ENCODE results near the gene CTAGE9. TPM values are rescaled to one million over a fixed set of nuclear protein-coding genes. Genes with fewer than 3 reads are reported as not detected.

Gene CTAGE9
- total RNA-seq, 5 donors from 2014 or later (not counting 1 experiment from before 2014, with no cell fraction given): not detected

DNA sequence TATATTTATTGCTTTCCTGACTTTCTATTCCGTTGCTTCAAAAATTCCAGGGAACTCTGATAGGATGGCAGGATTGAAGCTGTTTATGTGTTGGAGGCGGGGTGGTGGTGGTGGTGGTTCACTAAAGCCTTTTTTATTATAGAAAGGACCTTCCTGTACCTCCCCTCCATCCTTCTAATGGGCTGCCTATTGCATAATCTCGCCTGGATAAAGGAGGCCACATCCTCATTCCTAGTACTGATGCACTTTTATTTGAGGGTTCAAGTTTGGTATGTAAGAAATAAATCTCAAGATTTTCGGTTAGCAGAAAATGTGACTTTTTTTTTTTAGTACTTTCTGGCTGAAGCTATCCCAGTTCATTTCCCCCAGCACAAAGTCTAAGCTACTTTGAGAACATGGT lies 18.7 kb upstream of the CTAGE9 start:
- no peaks in the 10 kb centered on the region for H3K4me1 Mint-ChIP-seq
- ATAC-seq (replicated peaks in 1 of 4): no peak
- POLR2A ChIA-PET: no interaction called here

DNA sequence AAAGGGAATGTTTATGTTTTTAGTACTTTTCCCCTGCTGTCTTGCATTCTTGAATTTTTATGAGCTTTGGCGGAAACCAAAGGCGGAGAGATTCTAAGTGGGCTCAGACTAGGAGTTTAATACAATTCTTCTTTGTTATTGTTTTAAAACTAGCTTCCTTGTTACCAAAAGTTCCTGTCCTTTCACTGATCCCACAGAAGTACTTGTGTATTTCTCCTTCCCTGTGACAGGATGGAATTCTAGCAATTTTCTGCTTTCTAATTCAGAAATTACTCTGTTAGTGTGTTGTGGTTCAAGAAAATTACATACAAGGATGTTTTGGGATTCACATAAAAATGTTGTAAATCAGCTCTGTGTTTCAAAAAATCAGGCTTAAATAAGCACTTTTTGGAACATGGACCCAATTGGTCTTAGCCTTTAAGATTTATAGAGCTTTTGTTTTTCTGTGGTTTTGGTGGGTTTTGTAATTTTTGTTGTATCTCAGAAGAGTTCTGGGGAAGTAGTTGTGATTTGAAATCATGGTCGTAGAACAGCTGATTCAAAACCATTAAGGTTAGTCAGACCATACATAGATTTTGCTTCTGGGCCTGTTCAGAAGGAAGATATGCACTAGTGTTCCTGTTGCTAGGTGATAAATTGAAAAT lies 17.6 kb upstream of the CTAGE9 start:
- Histone ChIP-seq H3K4me1 (ENCODE audit: control insufficient read depth in 1 of 2, extremely low read depth in 1 of 2, insufficient read depth in 2 of 2, low read length in 2 of 2) (no peaks in the 10 kb centered on the region), H3K27me3 (replicated peaks in 1 of 2; ENCODE audit: control insufficient read depth in 2 of 2, extremely low read depth in 1 of 2, insufficient read depth in 2 of 2, low read length in 1 of 2) (no peaks in the 10 kb centered on the region), H3K36me3 (ENCODE audit: control insufficient read depth in 2 of 2, extremely low read depth in 1 of 2, insufficient read depth in 1 of 2, low read length in 1 of 2) (no peaks in the 10 kb centered on the region), H3K27ac (ENCODE audit: low read length) (no peak overlapping the region), H3K9me3 (no peaks in the 10 kb centered on the region), H3K4me3 (ENCODE audit: control insufficient read depth in 1 of 2, extremely low read depth in 1 of 2, low read length in 1 of 2) (no peak overlapping the region)
- H3K4me3 Mint-ChIP-seq: no peak overlapping the region
- ATAC-seq (replicated peaks in 1 of 4): no peak
- H3K9me3 Mint-ChIP-seq: no peaks in the 10 kb centered on the region
- no peaks in the 10 kb centered on the region for H3K4me1 Mint-ChIP-seq
- peaks cover 6% of the 10 kb centered on the region for H3K36me3 Mint-ChIP-seq
- DNase-seq: no peak
- H3K27ac Mint-ChIP-seq: no peak overlapping the region
- POLR2A ChIA-PET: no interaction called here
- no peaks in the 10 kb centered on the region for H3K27me3 Mint-ChIP-seq
- 0% methylated on average over 1 of the region's 3 CpGs for WGBS (ENCODE audit: insufficient coverage)
- CTCF ChIA-PET: no interaction called here

More for the DNA sequence above, 18.7 kb upstream of the CTAGE9 start:
- Histone ChIP-seq H3K9me3 (no peaks in the 10 kb centered on the region), H3K36me3 (ENCODE audit: control insufficient read depth in 2 of 2, extremely low read depth in 1 of 2, insufficient read depth in 1 of 2, low read length in 1 of 2) (no peaks in the 10 kb centered on the region), H3K4me3 (ENCODE audit: control insufficient read depth in 1 of 2, extremely low read depth in 1 of 2, low read length in 1 of 2) (no peak overlapping the region), H3K27ac (ENCODE audit: low read length) (no peak overlapping the region), H3K4me1 (ENCODE audit: control insufficient read depth in 1 of 2, extremely low read depth in 1 of 2, insufficient read depth in 2 of 2, low read length in 2 of 2) (no peaks in the 10 kb centered on the region), H3K27me3 (replicated peaks in 1 of 2; ENCODE audit: control insufficient read depth in 2 of 2, extremely low read depth in 1 of 2, insufficient read depth in 2 of 2, low read length in 1 of 2) (no peaks in the 10 kb centered on the region)
- no peaks in the 10 kb centered on the region for H3K9me3 Mint-ChIP-seq
- H3K27ac Mint-ChIP-seq: no peak overlapping the region
- DNase-seq: no peak
- CTCF ChIA-PET: no interaction called here
- WGBS (ENCODE audit: insufficient coverage): no CpG with 5 or more reads among the region's 4 CpGs
- no peaks in the 10 kb centered on the region for H3K27me3 Mint-ChIP-seq
- H3K36me3 Mint-ChIP-seq: peaks cover 3% of the 10 kb centered on the region
- no peak overlapping the region for H3K4me3 Mint-ChIP-seq

DNA sequence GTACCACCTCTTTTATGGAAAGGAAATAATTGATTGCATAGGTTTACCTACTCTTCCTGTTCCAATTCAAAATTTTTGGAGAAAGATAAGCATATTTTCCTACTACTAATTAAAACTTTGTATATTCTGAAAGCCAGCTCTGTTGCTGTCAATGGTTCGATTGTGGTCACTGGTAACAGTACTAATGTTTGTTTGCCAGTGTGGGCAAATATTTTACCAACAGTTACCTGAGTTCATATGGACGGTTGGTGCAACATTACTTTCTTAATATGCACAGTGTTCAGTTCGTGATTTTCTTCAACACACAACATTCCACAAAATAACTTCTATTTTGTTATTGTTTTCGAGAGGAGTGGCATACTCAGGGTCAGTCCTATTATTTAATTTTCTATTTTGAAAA lies 17.1 kb upstream of the CTAGE9 start:
- ChIA-PET CTCF (interaction anchor here in 1 of 2 donors (0.6 kb wide), 1 partner anchor 635 kb away, joined by 5 read pairs; no protein-coding TSS in a partner anchor), POLR2A (interaction anchor here in 1 of 2 donors (0.7 kb wide), 1 partner anchor 70 kb away, joined by 8 read pairs; no protein-coding TSS in a partner anchor)
- H3K27ac ChIP-seq (ENCODE audit: low read length): no peak overlapping the region
- no peak overlapping the region for H3K27ac Mint-ChIP-seq
- H3K4me1 ChIP-seq (ENCODE audit: control insufficient read depth in 1 of 2, extremely low read depth in 1 of 2, insufficient read depth in 2 of 2, low read length in 2 of 2): no peaks in the 10 kb centered on the region
- no peaks in the 10 kb centered on the region for H3K27me3 ChIP-seq (replicated peaks in 1 of 2; ENCODE audit: control insufficient read depth in 2 of 2, extremely low read depth in 1 of 2, insufficient read depth in 2 of 2, low read length in 1 of 2)
- no peaks in the 10 kb centered on the region for H3K27me3 Mint-ChIP-seq
- WGBS (ENCODE audit: insufficient coverage): no CpG with 5 or more reads among the region's 4 CpGs
- H3K9me3 ChIP-seq: no peaks in the 10 kb centered on the region
- no peak overlapping the region for H3K4me3 ChIP-seq (ENCODE audit: control insufficient read depth in 1 of 2, extremely low read depth in 1 of 2, low read length in 1 of 2)
- no peak for DNase-seq
- H3K36me3 ChIP-seq (ENCODE audit: control insufficient read depth in 2 of 2, extremely low read depth in 1 of 2, insufficient read depth in 1 of 2, low read length in 1 of 2): no peaks in the 10 kb centered on the region
- ATAC-seq (replicated peaks in 1 of 4): no peak
- no peaks in the 10 kb centered on the region for H3K9me3 Mint-ChIP-seq
- H3K36me3 Mint-ChIP-seq: peaks cover 6% of the 10 kb centered on the region
- H3K4me3 Mint-ChIP-seq: no peak overlapping the region
- no peaks in the 10 kb centered on the region for H3K4me1 Mint-ChIP-seq

DNA sequence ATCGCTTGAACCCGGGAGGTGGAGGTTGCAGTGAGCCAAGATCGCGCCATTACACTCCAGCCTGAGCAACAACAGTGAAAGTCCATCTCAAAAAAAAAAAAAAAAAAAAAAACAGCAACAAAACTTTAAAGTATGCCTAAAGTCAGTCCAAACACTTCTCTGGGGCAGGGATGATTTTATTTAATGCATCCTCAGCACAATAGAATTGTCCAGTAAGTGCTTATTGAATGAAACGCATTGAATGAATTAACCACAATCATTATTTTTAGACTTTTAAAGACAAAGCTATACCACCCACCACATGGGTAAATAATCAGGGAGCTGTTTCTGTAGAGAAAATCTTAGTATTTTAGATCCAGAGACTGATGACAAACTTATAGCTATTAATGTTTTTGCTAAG lies 16.6 kb upstream of the CTAGE9 start:
- Mint-ChIP-seq H3K27me3 (no peaks in the 10 kb centered on the region), H3K36me3 (peaks cover 8% of the 10 kb centered on the region), H3K9me3 (no peaks in the 10 kb centered on the region), H3K27ac (no peak overlapping the region), H3K4me1 (no peaks in the 10 kb centered on the region), H3K4me3 (no peak overlapping the region)
- Histone ChIP-seq H3K27me3 (replicated peaks in 1 of 2; ENCODE audit: control insufficient read depth in 2 of 2, extremely low read depth in 1 of 2, insufficient read depth in 2 of 2, low read length in 1 of 2) (no peaks in the 10 kb centered on the region), H3K9me3 (no peaks in the 10 kb centered on the region), H3K36me3 (ENCODE audit: control insufficient read depth in 2 of 2, extremely low read depth in 1 of 2, insufficient read depth in 1 of 2, low read length in 1 of 2) (no peaks in the 10 kb centered on the region), H3K27ac (ENCODE audit: low read length) (no peak overlapping the region), H3K4me1 (ENCODE audit: control insufficient read depth in 1 of 2, extremely low read depth in 1 of 2, insufficient read depth in 2 of 2, low read length in 2 of 2) (no peaks in the 10 kb centered on the region), H3K4me3 (ENCODE audit: control insufficient read depth in 1 of 2, extremely low read depth in 1 of 2, low read length in 1 of 2) (no peak overlapping the region)
- ChIA-PET CTCF (interaction anchor here in 1 of 2 donors (0.6 kb wide), 1 partner anchor 634 kb away, joined by 5 read pairs; no protein-coding TSS in a partner anchor), POLR2A (interaction anchor here in 1 of 2 donors (0.7 kb wide), 1 partner anchor 71 kb away, joined by 8 read pairs; no protein-coding TSS in a partner anchor)
- DNase-seq (no peak), ATAC-seq (replicated peaks in 1 of 4) (no peak)
- no CpG with 5 or more reads among the region's 5 CpGs for WGBS (ENCODE audit: insufficient coverage)

DNA sequence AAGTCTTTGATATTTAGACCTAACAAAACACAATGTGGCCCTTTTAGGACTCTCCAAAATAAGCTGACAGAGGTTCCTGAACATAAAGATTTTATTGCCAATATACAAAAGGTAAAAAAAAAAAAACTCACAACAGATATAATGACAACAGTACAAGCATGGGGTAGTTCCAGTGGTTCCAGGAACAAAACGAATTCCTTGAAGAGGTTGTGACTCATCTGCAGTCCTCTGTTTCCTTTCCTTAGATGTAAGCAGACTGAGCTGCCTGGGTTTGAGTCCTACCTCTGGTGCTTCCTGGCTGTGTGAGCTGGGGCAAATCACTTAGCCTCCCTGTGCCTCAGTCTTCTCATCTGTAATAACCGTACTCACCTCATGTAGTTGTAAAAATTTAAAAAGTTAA lies 13.3 kb upstream of the CTAGE9 start:
- no peaks in the 10 kb centered on the region for H3K4me1 Mint-ChIP-seq
- Histone ChIP-seq H3K4me1 (ENCODE audit: control insufficient read depth in 1 of 2, extremely low read depth in 1 of 2, insufficient read depth in 2 of 2, low read length in 2 of 2) (no peaks in the 10 kb centered on the region), H3K4me3 (ENCODE audit: control insufficient read depth in 1 of 2, extremely low read depth in 1 of 2, low read length in 1 of 2) (no peak overlapping the region), H3K27ac (ENCODE audit: low read length) (no peak overlapping the region), H3K36me3 (ENCODE audit: control insufficient read depth in 2 of 2, extremely low read depth in 1 of 2, insufficient read depth in 1 of 2, low read length in 1 of 2) (no peaks in the 10 kb centered on the region), H3K9me3 (no peaks in the 10 kb centered on the region), H3K27me3 (replicated peaks in 1 of 2; ENCODE audit: control insufficient read depth in 2 of 2, extremely low read depth in 1 of 2, insufficient read depth in 2 of 2, low read length in 1 of 2) (no peaks in the 10 kb centered on the region)
- peaks cover 0 to 6% of the 10 kb centered on the region in 2 donors for H3K27me3 Mint-ChIP-seq
- H3K36me3 Mint-ChIP-seq: peaks cover 11% of the 10 kb centered on the region
- ATAC-seq (replicated peaks in 1 of 4): no peak
- CTCF ChIA-PET: no interaction called here
- no peaks in the 10 kb centered on the region for H3K9me3 Mint-ChIP-seq
- 40% methylated on average over 1 of the region's 2 CpGs for WGBS (ENCODE audit: insufficient coverage)
- POLR2A ChIA-PET: no interaction called here
- H3K27ac Mint-ChIP-seq: no peak overlapping the region
- DNase-seq: no peak
- H3K4me3 Mint-ChIP-seq: no peak overlapping the region

DNA sequence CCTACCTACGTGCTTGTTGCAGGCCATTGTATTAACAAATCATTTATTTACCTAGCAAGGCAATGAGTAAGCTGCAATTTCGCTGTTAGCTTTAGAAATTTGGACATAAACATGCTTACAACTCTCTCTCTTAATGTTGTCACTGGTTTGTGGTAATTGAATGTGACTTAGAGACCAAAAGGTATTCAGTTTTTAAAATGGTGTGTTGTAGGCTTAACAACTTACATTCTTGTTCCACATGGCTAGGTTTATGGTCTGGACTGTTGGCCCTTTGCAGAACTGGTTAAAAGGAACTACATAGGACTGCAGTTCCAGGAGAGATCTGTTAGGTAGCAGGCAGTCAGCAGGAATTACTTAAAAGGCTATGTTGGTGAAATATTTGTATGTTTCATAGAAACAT lies 10.3 kb upstream of the CTAGE9 start:
- Histone ChIP-seq H3K4me3 (ENCODE audit: control insufficient read depth in 1 of 2, extremely low read depth in 1 of 2, low read length in 1 of 2) (no peak overlapping the region), H3K9me3 (no peaks in the 10 kb centered on the region), H3K36me3 (ENCODE audit: control insufficient read depth in 2 of 2, extremely low read depth in 1 of 2, insufficient read depth in 1 of 2, low read length in 1 of 2) (no peaks in the 10 kb centered on the region), H3K4me1 (ENCODE audit: control insufficient read depth in 1 of 2, extremely low read depth in 1 of 2, insufficient read depth in 2 of 2, low read length in 2 of 2) (no peaks in the 10 kb centered on the region), H3K27me3 (replicated peaks in 1 of 2; ENCODE audit: control insufficient read depth in 2 of 2, extremely low read depth in 1 of 2, insufficient read depth in 2 of 2, low read length in 1 of 2) (no peaks in the 10 kb centered on the region), H3K27ac (ENCODE audit: low read length) (no peak overlapping the region)
- ChIA-PET POLR2A (no interaction called here), CTCF (no interaction called here)
- Mint-ChIP-seq H3K4me1 (no peaks in the 10 kb centered on the region), H3K4me3 (no peak overlapping the region), H3K27ac (no peak overlapping the region), H3K36me3 (peaks cover 9% of the 10 kb centered on the region), H3K9me3 (no peaks in the 10 kb centered on the region), H3K27me3 (peaks cover 0 to 6% of the 10 kb centered on the region in 2 donors)
- no peak for ATAC-seq (replicated peaks in 1 of 4)
- WGBS (ENCODE audit: insufficient coverage): no CpG with 5 or more reads among the region's 2 CpGs
- DNase-seq: no peak

Measured in T-cell (primary cell).